ENCODE data around the gene SYT7. TPM values are rescaled to one million over a fixed set of nuclear protein-coding genes. Genes with fewer than 3 reads are reported as not detected.

The SYT7 gene
- total and polyA plus RNA-seq, 10 of the 15 experiments (the other 5 are each of a cell fraction or from before 2014, with no cell fraction given), result not detected

DNA sequence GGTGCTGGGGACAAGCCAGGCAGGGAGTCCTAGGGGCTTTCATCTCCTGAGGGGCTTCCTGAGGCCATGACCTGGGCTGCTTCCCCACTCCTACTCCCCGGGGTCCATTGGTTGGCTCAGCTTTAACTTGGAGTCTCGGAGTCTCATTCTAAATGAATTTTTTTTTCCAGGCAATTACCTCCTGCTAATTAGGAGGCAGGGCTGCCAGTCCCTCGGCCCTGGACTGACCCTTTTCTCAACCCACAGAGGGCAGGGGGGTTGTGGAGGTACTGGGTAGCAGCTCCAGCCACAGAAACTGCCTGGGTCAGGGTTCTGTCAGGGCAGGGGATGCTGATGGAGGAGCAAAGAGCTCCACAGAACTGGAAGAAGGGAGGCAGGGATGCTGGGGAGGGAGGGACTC lies 11.9 kb downstream of the SYT7 start:
- H3K4me1 ChIP-seq (ENCODE audit: control insufficient read depth, insufficient read depth, low read length), result no peaks in the 10 kb centered on the region
- no peak overlapping the region for H3K27ac ChIP-seq (ENCODE audit: control insufficient read depth, insufficient read depth)
- TF ChIP-seq NFYA (IDR thresholded peaks at IDR 0.05; ENCODE audit: borderline replicate concordance, low read depth, low read length) (no peak), EZH2 (IDR thresholded peaks at IDR 0.05; ENCODE audit: borderline replicate concordance, control insufficient read depth, low read depth, low read length) (no peak), PAX5 (IDR thresholded peaks at IDR 0.05; ENCODE audit: borderline replicate concordance, low read depth, low read length) (no peak), EED (IDR thresholded peaks at IDR 0.05; ENCODE audit: low read depth) (no peak), ZNF207 (IDR thresholded peaks at IDR 0.05; ENCODE audit: borderline replicate concordance) (no peak), ZNF217 (IDR thresholded peaks at IDR 0.05) (no peak), SMAD5 (IDR thresholded peaks at IDR 0.05; ENCODE audit: low read depth) (no peak), EGR1 (IDR thresholded peaks at IDR 0.05; ENCODE audit: borderline replicate concordance in 1 of 2, low read depth in 2 of 2, low read length in 2 of 2) (no peak), ZZZ3 (IDR thresholded peaks at IDR 0.05; ENCODE audit: control insufficient read depth, insufficient read length, low read depth) (no peak), NFIC (IDR thresholded peaks at IDR 0.05; ENCODE audit: low read depth, low read length) (no peak)
- peaks cover 8% of the 10 kb centered on the region; the same call in 1 of the 2 replicates for H4K20me1 ChIP-seq (ENCODE audit: control insufficient read depth, insufficient read depth)
- WGBS (ENCODE audit: insufficient coverage, insufficient replicate concordance, low lambda C conversion rate, missing lambda C conversion rate), result 0% methylated on average over 3 of the region's 3 CpGs
- H3K79me2 ChIP-seq (ENCODE audit: control insufficient read depth, insufficient read depth, low read length), result no peaks in the 10 kb centered on the region
- no TSS peak for BruUV-seq (replicated peaks)
- H3K9ac ChIP-seq (ENCODE audit: control insufficient read depth, insufficient read depth, low read length), result no peak overlapping the region
- intact Hi-C loops (cut with micrococcal nuclease; ENCODE audit: unreplicated experiment) (no loop called here), in situ Hi-C loops (cut with MboI) (no loop called here)
- no peak overlapping the region for H3K4me2 ChIP-seq (ENCODE audit: control insufficient read depth, insufficient read depth)
- H3K4me3 ChIP-seq, result no peak overlapping the region
- no peak overlapping the region for H2AFZ ChIP-seq (ENCODE audit: control insufficient read depth, low read depth, low read length)
- SMC1A ChIA-PET (ENCODE audit: uncharacterized antibody, unreplicated experiment), result no interaction called here
- POLR2A ChIA-PET, result no interaction called here
- RAD21 ChIA-PET (ENCODE audit: unreplicated experiment), result no interaction called here
- CTCF ChIA-PET, result no interaction called here
- ATAC-seq (no peak), FAIRE-seq (no peak), DNase-seq (ENCODE audit: low read depth, low spot score) (no peak)
- H3K9me3 ChIP-seq (replicated peaks; ENCODE audit: control insufficient read depth, insufficient read depth, low read length), result no peaks in the 10 kb centered on the region
- H3K27me3 ChIP-seq (replicated peaks in 1 of 2; ENCODE audit: control insufficient read depth in 2 of 2, insufficient read depth in 2 of 2, low read length in 1 of 2), result peaks cover 0 to 2% of the 10 kb centered on the region in 2 experiments; a peak in 3 of 4 replicates
- no peaks in the 10 kb centered on the region for H3K36me3 ChIP-seq (ENCODE audit: control insufficient read depth in 2 of 2, insufficient read depth in 2 of 2, low read length in 1 of 2)

All from GM12878 (cell line).